IPS DF 6.9 (cell line): Measurements from ENCODE around the gene BANF2.
"Not testable (repeated sequence)": the region's sequence is repeated elsewhere in the genome, so short reads cannot be mapped to it uniquely, and the experiment has no call there.

Experiments
- DNase-seq: peaks from one replicate; pipeline ENCODE4 v3.0.0-alpha.2; 2013; ENCODE audit warnings: low read depth, low spot score
- H3K27ac ChIP-seq: one replicate; pipeline ENCODE4 v1.5.1; 2013; ENCODE audit warnings: low read length, control low read depth
- H3K27me3 ChIP-seq: 2 replicates; pipeline ENCODE4 v1.6.1; 2013; ENCODE audit warnings: mild to moderate bottlenecking, low read length; ENCODE audit not compliant: control insufficient read depth, insufficient read depth
- H3K36me3 ChIP-seq: 2 replicates; pipeline ENCODE4 v1.6.1; 2013; ENCODE audit warnings: low read length; ENCODE audit not compliant: control insufficient read depth, insufficient read depth
- H3K4me1 ChIP-seq: 2 replicates; pipeline ENCODE4 v1.6.1; 2013; ENCODE audit warnings: low read length; ENCODE audit not compliant: control insufficient read depth, insufficient read depth
- H3K4me3 ChIP-seq: 2 replicates; pipeline ENCODE4 v1.5.1; 2013; ENCODE audit warnings: mild to moderate bottlenecking, low read length
- H3K9me3 ChIP-seq: 2 replicates; pipeline ENCODE4 v1.6.1; 2013; ENCODE audit warnings: low read length, inconsistent platforms; ENCODE audit not compliant: control insufficient read depth, insufficient read depth
- WGBS: extraction: QIAGEN DNeasy Blood & Tissue Kit; methylation state at CpG from one replicate; pipeline ENCODE4 v1.1.7; 2013; ENCODE audit warnings: mixed read lengths, missing lambda C conversion rate; ENCODE audit not compliant: insufficient read length, insufficient coverage; 5-methylcytosine and 5-hydroxymethylcytosine counted together

BANF2 gene

GRCh38 chr20:17657079-17657825, 42.5 kb upstream of the BANF2 start:
- peaks cover 12% of the 10 kb centered on the region for H3K36me3 ChIP-seq
- H3K27ac ChIP-seq = no peak overlapping the region
- no peaks in the 10 kb centered on the region for H3K9me3 ChIP-seq
- no peaks in the 10 kb centered on the region for H3K27me3 ChIP-seq
- WGBS = no CpG with 5 or more reads among the region's 9 CpGs
- H3K4me1 ChIP-seq = peaks cover 5% of the 10 kb centered on the region
- DNase-seq = no peak
- no peak overlapping the region for H3K4me3 ChIP-seq

DNA sequence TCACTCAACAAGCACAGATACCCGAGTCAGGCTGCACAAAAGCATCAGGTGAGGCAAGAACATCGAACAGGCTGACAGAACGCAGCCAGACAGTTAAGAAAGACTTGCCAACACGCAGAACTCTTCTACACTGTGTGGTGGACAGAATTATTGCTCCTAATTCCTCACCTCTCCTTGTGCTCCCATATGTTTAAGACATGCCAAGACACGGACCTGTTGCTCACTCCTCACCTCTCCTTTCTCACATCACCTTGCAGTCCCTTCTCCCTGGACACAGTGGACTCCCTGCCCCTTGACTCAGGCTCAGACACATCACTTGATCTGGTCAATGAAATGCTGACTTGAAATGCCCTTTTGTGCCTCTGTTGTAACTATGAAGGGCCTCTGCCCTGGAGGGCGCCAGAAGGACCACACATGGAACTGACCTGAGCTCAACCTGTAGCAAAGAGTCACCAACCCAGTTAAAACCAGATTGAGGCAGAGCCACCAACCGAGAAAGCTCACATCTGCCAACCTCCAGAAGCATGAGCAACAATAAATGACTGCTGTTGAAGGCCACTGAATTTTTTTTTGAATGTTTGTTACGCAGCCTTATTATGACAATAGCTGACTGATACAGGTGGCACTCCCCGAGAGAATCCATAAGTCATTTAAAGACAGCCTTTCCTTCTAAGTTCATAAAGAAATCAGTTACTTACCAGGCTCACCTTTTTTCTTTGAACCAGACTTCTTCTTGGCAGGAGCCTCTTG, 41.7 kb upstream of the BANF2 start:
- Histone ChIP-seq H3K4me1 (peaks cover 5% of the 10 kb centered on the region), H3K36me3 (peaks cover 12% of the 10 kb centered on the region)
- WGBS = no CpG with 5 or more reads among the region's 9 CpGs

DNA sequence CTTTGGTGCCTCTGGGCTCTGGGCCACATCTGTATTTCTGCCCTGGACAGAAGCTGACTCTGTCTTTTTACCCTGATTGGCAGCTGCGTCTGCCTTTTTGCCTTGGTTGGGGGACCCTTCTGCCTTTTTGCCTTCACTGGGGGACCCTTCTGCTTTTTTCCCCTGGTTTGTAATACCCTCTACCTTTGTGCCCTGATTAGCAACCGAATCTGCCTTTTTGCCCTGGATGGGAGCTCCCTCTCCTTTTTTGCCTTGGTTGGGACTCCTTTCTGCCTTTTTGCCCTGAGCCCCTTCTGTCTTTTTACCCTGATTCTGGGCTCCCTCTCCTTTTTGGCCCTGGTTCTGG, 41.1 kb upstream of the BANF2 start:
- Histone ChIP-seq H3K36me3 (peaks cover 12% of the 10 kb centered on the region), H3K4me3 (no peak overlapping the region), H3K27me3 (no peaks in the 10 kb centered on the region), H3K27ac (no peak overlapping the region), H3K4me1 (peaks cover 5% of the 10 kb centered on the region), H3K9me3 (no peaks in the 10 kb centered on the region)
- no CpG with 5 or more reads among the region's 2 CpGs for WGBS
- DNase-seq = no peak

More for the DNA sequence above, 41.7 kb upstream of the BANF2 start:
- Histone ChIP-seq H3K9me3 (no peaks in the 10 kb centered on the region), H3K27ac (no peak overlapping the region), H3K4me3 (no peak overlapping the region), H3K27me3 (no peaks in the 10 kb centered on the region)
- DNase-seq = no peak

DNA sequence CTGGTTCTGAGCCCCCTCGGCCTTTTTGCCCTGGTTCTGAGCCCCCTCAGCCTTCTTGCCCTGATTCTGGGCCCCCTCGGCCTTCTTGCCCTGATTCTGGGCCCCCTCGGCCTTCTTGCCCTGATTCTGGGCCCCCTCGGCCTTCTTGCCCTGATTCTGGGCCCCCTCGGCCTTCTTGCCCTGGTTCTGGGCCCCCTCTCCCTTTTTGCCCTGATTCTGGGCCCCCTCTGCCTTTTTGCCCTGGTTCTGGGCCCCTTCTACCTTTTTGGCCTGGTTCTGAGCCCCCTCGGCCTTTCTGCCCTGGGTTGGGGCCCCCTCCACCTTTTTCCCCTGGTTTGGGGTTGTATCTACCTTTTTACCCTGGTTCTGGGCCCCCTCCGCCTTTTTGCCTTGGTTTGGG, 40.4 kb upstream of the BANF2 start:
- DNase-seq, H3K27ac ChIP-seq, H3K27me3 ChIP-seq, H3K4me3 ChIP-seq, H3K4me1 ChIP-seq, H3K9me3 ChIP-seq: not testable (repeated sequence)
- WGBS = no CpG with 5 or more reads among the region's 7 CpGs
- peaks cover 12% of the 10 kb centered on the region for H3K36me3 ChIP-seq

DNA sequence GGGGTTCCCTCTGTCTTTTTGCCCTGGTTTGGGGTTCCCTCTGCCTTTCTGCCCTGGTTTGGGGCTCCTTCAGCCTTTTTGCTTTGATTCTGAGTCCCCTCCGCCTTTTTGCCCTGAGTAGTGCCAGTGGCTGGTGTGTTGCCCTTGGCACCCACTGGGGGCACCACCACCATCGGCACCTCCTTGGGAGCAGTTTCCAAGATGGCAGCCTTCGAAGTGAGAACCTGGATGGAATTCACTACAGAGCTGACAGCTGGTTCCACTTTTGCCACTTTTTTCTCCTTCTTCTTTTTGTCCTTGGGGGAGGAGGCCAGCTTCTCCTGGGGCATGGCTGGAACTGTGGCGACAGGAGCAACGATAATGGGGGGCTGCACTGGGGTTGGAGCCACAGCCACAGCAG, 40.0 kb upstream of the BANF2 start:
- no peak overlapping the region for H3K27ac ChIP-seq
- H3K27me3 ChIP-seq = no peaks in the 10 kb centered on the region
- no peak overlapping the region for H3K4me3 ChIP-seq
- H3K36me3 ChIP-seq = peaks cover 12% of the 10 kb centered on the region
- no peaks in the 10 kb centered on the region for H3K9me3 ChIP-seq
- DNase-seq = no peak
- H3K4me1 ChIP-seq = peaks cover 8% of the 10 kb centered on the region
- WGBS = no CpG with 5 or more reads among the region's 5 CpGs

GRCh38 chr20:17660667-17661066, 39.1 kb upstream of the BANF2 start:
- no peaks in the 10 kb centered on the region for H3K27me3 ChIP-seq
- no peak for DNase-seq
- peaks cover 12% of the 10 kb centered on the region for H3K36me3 ChIP-seq
- no peak overlapping the region for H3K27ac ChIP-seq
- peaks cover 5% of the 10 kb centered on the region for H3K4me1 ChIP-seq
- no peaks in the 10 kb centered on the region for H3K9me3 ChIP-seq
- no peak overlapping the region for H3K4me3 ChIP-seq
- no CpG with 5 or more reads among the region's 6 CpGs for WGBS

DNA sequence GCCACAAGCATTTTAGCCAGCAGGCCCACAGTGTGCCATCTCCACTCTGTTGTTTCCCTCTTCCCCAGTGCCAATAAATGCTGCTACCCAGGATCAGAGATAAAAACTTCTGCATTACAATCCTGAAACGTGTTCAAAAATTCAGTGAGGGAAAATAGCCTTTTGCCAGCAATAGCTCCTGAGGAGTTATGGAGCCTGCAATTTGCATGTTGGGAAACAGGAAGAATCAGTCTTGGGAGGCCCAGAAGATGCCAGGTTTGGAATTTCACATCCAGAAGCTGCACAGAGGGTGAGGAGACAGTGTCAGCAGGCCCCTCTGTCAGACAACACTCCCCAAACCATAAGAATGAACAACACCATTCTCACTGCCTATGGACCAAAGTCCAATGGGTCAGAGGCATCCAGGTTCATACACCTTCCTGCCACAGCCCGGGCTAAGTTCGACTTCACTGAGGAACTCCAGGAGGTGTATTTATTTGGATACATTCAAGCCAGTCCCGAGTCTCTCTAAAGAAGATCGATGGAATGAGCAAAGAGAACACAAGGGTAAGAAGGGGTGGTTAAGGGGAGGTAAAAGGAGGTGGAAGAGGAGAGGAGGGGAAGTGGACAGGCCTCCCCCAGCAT, 38.5 kb upstream of the BANF2 start:
- Histone ChIP-seq H3K27me3 (no peaks in the 10 kb centered on the region), H3K9me3 (no peaks in the 10 kb centered on the region), H3K4me3 (no peak overlapping the region), H3K27ac (no peak overlapping the region), H3K36me3 (peaks cover 12% of the 10 kb centered on the region), H3K4me1 (peaks cover 3% of the 10 kb centered on the region)
- DNase-seq = no peak
- WGBS = no CpG with 5 or more reads among the region's 5 CpGs

DNA sequence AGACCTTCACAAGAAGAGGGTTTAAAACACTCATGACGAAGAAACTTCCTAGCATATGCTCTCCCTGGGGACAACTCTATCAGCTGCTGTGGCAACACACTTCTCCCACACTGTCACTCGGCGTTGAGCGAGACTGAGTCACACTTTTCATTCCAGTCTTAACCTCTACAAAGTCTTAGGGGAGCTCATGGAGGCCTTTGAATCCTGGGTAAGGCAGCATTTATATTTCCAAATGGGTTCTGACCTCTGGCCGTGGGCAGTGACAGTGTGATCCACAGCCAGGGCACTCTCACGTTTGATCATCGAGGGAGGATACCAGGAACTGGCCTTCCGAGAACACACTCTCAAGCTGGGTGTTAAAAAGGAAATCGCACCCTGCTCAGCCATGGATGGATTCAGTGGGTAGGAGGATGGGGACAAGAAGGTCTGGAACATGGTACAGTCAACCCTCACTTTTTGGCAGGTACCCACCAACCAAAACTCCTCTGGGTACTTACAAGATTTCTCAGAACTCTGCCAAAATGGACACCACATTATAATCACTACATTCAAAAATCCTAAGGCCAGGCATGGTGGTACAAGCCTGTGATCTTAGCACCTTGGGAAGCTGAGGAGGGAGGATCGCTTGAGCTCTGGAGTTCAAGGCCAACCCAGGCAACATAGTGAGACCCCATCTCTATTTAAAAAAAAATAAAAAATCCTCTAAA, 37.3 kb upstream of the BANF2 start:
- no peak for DNase-seq
- Histone ChIP-seq H3K4me3 (no peak overlapping the region), H3K27ac (no peak overlapping the region), H3K36me3 (peaks cover 12% of the 10 kb centered on the region), H3K9me3 (no peaks in the 10 kb centered on the region), H3K4me1 (peaks cover 3% of the 10 kb centered on the region), H3K27me3 (no peaks in the 10 kb centered on the region)
- no CpG with 5 or more reads among the region's 10 CpGs for WGBS

DNA sequence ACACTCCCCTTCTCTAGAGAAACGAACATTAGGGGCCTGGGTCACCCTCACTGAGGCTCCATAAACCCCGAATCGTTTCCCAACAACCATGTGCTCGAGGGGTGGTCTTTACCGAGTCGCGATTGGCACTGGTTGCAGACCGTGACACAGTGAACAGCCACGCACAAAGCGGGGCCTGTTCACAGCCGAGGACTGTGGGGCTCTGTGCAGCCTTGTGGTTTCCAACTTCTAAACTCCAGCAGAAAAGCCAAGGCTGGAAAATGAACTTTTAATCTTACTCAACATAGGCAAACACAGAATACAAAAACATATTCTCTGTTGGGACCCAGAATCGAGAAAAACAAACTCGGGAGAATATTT, 36.7 kb upstream of the BANF2 start:
- Histone ChIP-seq H3K9me3 (no peaks in the 10 kb centered on the region), H3K27me3 (no peaks in the 10 kb centered on the region), H3K36me3 (peaks cover 10% of the 10 kb centered on the region), H3K4me3 (no peak overlapping the region), H3K4me1 (peaks cover 3% of the 10 kb centered on the region), H3K27ac (no peak overlapping the region)
- no peak for DNase-seq
- WGBS = no CpG with 5 or more reads among the region's 13 CpGs

DNA sequence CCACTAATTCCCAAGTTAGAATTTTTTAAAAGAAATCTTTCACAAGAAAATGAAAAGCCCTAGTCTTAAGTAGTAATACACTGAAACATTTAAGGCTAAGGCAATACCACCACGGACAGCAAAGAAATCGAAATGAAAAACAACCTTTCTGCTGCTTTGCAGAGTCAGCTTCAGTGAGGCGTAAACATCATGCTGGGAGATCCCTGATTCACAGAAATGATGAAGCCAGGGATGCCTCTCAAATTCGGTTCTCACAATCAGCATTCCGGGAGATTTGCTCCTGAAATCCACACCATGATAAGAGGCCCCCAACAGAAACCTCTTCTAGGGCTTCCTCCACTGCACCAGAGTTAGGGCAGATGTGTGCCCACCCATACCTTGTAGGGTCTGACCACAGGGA, 36.3 kb upstream of the BANF2 start:
- Histone ChIP-seq H3K27me3 (no peaks in the 10 kb centered on the region), H3K27ac (no peak overlapping the region), H3K9me3 (no peaks in the 10 kb centered on the region), H3K4me3 (no peak overlapping the region), H3K4me1 (peaks cover 3% of the 10 kb centered on the region), H3K36me3 (peaks cover 7% of the 10 kb centered on the region)
- WGBS = no CpG with 5 or more reads among the region's 5 CpGs
- no peak for DNase-seq
